ENCODE data around the gene ZSCAN22.
"Not testable (repeated sequence)": the region's sequence is repeated elsewhere in the genome, so short reads cannot be mapped to it uniquely, and the experiment has no call there.

ZSCAN22 gene

GRCh38 chr19:58368561-58369360, 42.0 kb downstream of the ZSCAN22 start:
- Histone ChIP-seq H4K8ac (ENCODE audit: low read depth, low read length) (no peak overlapping the region), H3K4me3 (ENCODE audit: low read length) (no peak overlapping the region), H3K27me3 (ENCODE audit: insufficient read depth, low read length, poor library complexity) (no peaks in the 10 kb centered on the region), H3K79me2 (ENCODE audit: control insufficient read depth, insufficient read depth, low read length) (no peaks in the 10 kb centered on the region), H3K27ac (ENCODE audit: low read depth, low read length) (no peak overlapping the region), H3K79me1 (ENCODE audit: low read length) (no peaks in the 10 kb centered on the region), H3K36me3 (ENCODE audit: control insufficient read depth, insufficient read depth, low read length) (no peaks in the 10 kb centered on the region), H3K4me2 (ENCODE audit: low read length) (no peak overlapping the region), H2AK5ac (ENCODE audit: low read length) (no peak overlapping the region), H3K9ac (ENCODE audit: low read length) (no peak overlapping the region), H2BK5ac (ENCODE audit: low read length) (no peak overlapping the region), H2BK120ac (ENCODE audit: low read depth, low read length) (no peak overlapping the region), H3K23ac (ENCODE audit: low read length) (no peak overlapping the region), H3K4ac (ENCODE audit: low read depth, low read length) (no peak overlapping the region), H3K18ac (ENCODE audit: low read length) (no peak overlapping the region), H3K56ac (ENCODE audit: low read length) (no peak overlapping the region), H4K5ac (ENCODE audit: low read length) (no peak overlapping the region), H3K4me1 (ENCODE audit: control insufficient read depth, low read depth, low read length) (no peaks in the 10 kb centered on the region), H2BK15ac (replicated peaks; ENCODE audit: low read depth) (no peak overlapping the region)
- DNase-seq = no peak
- no CpG with 5 or more reads among the region's 68 CpGs for WGBS (ENCODE audit: extremely low coverage, insufficient coverage, low lambda C conversion rate)

GRCh38 chr19:58372311-58373133, 45.7 kb downstream of the ZSCAN22 start:
- H3K36me3 ChIP-seq (ENCODE audit: control insufficient read depth, insufficient read depth, low read length) = no peaks in the 10 kb centered on the region
- H2BK15ac ChIP-seq (replicated peaks; ENCODE audit: low read depth) = no peak overlapping the region
- no peaks in the 10 kb centered on the region for H3K79me1 ChIP-seq (ENCODE audit: low read length)
- H3K56ac ChIP-seq (ENCODE audit: low read length) = no peak overlapping the region
- WGBS (ENCODE audit: extremely low coverage, insufficient coverage, low lambda C conversion rate) = no CpG with 5 or more reads among the region's 15 CpGs
- no peak overlapping the region for H4K5ac ChIP-seq (ENCODE audit: low read length)
- no peak overlapping the region for H2BK5ac ChIP-seq (ENCODE audit: low read length)
- no peaks in the 10 kb centered on the region for H3K79me2 ChIP-seq (ENCODE audit: control insufficient read depth, insufficient read depth, low read length)
- no peak overlapping the region for H3K27ac ChIP-seq (ENCODE audit: low read depth, low read length)
- H3K4me2 ChIP-seq (ENCODE audit: low read length) = no peak overlapping the region
- no peak overlapping the region for H3K4me3 ChIP-seq (ENCODE audit: low read length)
- H4K8ac ChIP-seq (ENCODE audit: low read depth, low read length) = no peak overlapping the region
- no peaks in the 10 kb centered on the region for H3K27me3 ChIP-seq (ENCODE audit: insufficient read depth, low read length, poor library complexity)
- H3K18ac ChIP-seq (ENCODE audit: low read length) = no peak overlapping the region
- H3K23ac ChIP-seq (ENCODE audit: low read length) = no peak overlapping the region
- H3K4me1 ChIP-seq (ENCODE audit: control insufficient read depth, low read depth, low read length) = no peaks in the 10 kb centered on the region
- peak; percentile 65 for DNase-seq
- H2BK120ac ChIP-seq (ENCODE audit: low read depth, low read length) = no peak overlapping the region
- H3K9ac ChIP-seq (ENCODE audit: low read length) = no peak overlapping the region
- no peak overlapping the region for H3K4ac ChIP-seq (ENCODE audit: low read depth, low read length)
- no peak overlapping the region for H2AK5ac ChIP-seq (ENCODE audit: low read length)

- Histone ChIP-seq H3K18ac (ENCODE audit: low read length) (no peak overlapping the region), H3K27me3 (ENCODE audit: insufficient read depth, low read length, poor library complexity) (no peaks in the 10 kb centered on the region), H2BK5ac (ENCODE audit: low read length) (no peak overlapping the region), H3K36me3 (ENCODE audit: control insufficient read depth, insufficient read depth, low read length) (no peaks in the 10 kb centered on the region), H2BK15ac (replicated peaks; ENCODE audit: low read depth) (no peak overlapping the region), H3K9ac (ENCODE audit: low read length) (no peak overlapping the region), H2BK120ac (ENCODE audit: low read depth, low read length) (no peak overlapping the region), H3K4me3 (ENCODE audit: low read length) (no peak overlapping the region), H3K4me1 (ENCODE audit: control insufficient read depth, low read depth, low read length) (no peaks in the 10 kb centered on the region), H2AK5ac (ENCODE audit: low read length) (no peak overlapping the region), H3K56ac (ENCODE audit: low read length) (no peak overlapping the region), H4K5ac (ENCODE audit: low read length) (no peak overlapping the region), H3K4ac (ENCODE audit: low read depth, low read length) (no peak overlapping the region), H3K79me1 (ENCODE audit: low read length) (peaks cover under 1% of the 10 kb centered on the region), H3K79me2 (ENCODE audit: control insufficient read depth, insufficient read depth, low read length) (no peaks in the 10 kb centered on the region), H4K8ac (ENCODE audit: low read depth, low read length) (no peak overlapping the region), H3K27ac (ENCODE audit: low read depth, low read length) (no peak overlapping the region), H3K4me2 (ENCODE audit: low read length) (no peak overlapping the region), H3K23ac (ENCODE audit: low read length) (no peak overlapping the region)
- DNase-seq = no peak
- no CpG with 5 or more reads among the region's 4 CpGs for WGBS (ENCODE audit: extremely low coverage, insufficient coverage, low lambda C conversion rate)
Measured at GRCh38 chr19:58374200-58374599, 47.4 kb downstream of the ZSCAN22 start.

- H3K4ac ChIP-seq (ENCODE audit: low read depth, low read length); H3K27me3 ChIP-seq (ENCODE audit: insufficient read depth, low read length, poor library complexity); H3K27ac ChIP-seq (ENCODE audit: low read depth, low read length); H4K5ac ChIP-seq (ENCODE audit: low read length); H3K9ac ChIP-seq (ENCODE audit: low read length); DNase-seq; H4K8ac ChIP-seq (ENCODE audit: low read depth, low read length); H3K4me2 ChIP-seq (ENCODE audit: low read length); H3K36me3 ChIP-seq (ENCODE audit: control insufficient read depth, insufficient read depth, low read length); H3K4me1 ChIP-seq (ENCODE audit: control insufficient read depth, low read depth, low read length); H2BK5ac ChIP-seq (ENCODE audit: low read length); H3K23ac ChIP-seq (ENCODE audit: low read length); H3K79me1 ChIP-seq (ENCODE audit: low read length); H3K18ac ChIP-seq (ENCODE audit: low read length); H3K79me2 ChIP-seq (ENCODE audit: control insufficient read depth, insufficient read depth, low read length); H2BK120ac ChIP-seq (ENCODE audit: low read depth, low read length); H2AK5ac ChIP-seq (ENCODE audit: low read length); H3K56ac ChIP-seq (ENCODE audit: low read length); H3K4me3 ChIP-seq (ENCODE audit: low read length); H2BK15ac ChIP-seq (replicated peaks; ENCODE audit: low read depth): not testable (repeated sequence)
- WGBS (ENCODE audit: extremely low coverage, insufficient coverage, low lambda C conversion rate) = no CpG with 5 or more reads among the region's 7 CpGs
Measured at GRCh38 chr19:58376724-58377123, 49.9 kb downstream of the ZSCAN22 start.

GRCh38 chr19:58379246-58379645, 52.5 kb downstream of the ZSCAN22 start:
- no peaks in the 10 kb centered on the region for H3K4me1 ChIP-seq (ENCODE audit: control insufficient read depth, low read depth, low read length)
- no peak overlapping the region for H2BK120ac ChIP-seq (ENCODE audit: low read depth, low read length)
- H3K4ac ChIP-seq (ENCODE audit: low read depth, low read length) = no peak overlapping the region
- peaks cover 4% of the 10 kb centered on the region for H3K79me1 ChIP-seq (ENCODE audit: low read length)
- H3K56ac ChIP-seq (ENCODE audit: low read length) = peak overlapping the region; percentile 30
- H2BK5ac ChIP-seq (ENCODE audit: low read length) = no peak overlapping the region
- H3K79me2 ChIP-seq (ENCODE audit: control insufficient read depth, insufficient read depth, low read length) = no peaks in the 10 kb centered on the region
- WGBS (ENCODE audit: extremely low coverage, insufficient coverage, low lambda C conversion rate) = no CpG with 5 or more reads among the region's 6 CpGs
- no peak for DNase-seq
- no peak overlapping the region for H3K9ac ChIP-seq (ENCODE audit: low read length)
- H3K27ac ChIP-seq (ENCODE audit: low read depth, low read length) = no peak overlapping the region
- no peak overlapping the region for H4K5ac ChIP-seq (ENCODE audit: low read length)
- no peaks in the 10 kb centered on the region for H3K27me3 ChIP-seq (ENCODE audit: insufficient read depth, low read length, poor library complexity)
- H2AK5ac ChIP-seq (ENCODE audit: low read length) = no peak overlapping the region
- no peak overlapping the region for H3K18ac ChIP-seq (ENCODE audit: low read length)
- no peak overlapping the region for H3K4me3 ChIP-seq (ENCODE audit: low read length)
- H3K4me2 ChIP-seq (ENCODE audit: low read length) = no peak overlapping the region
- no peak overlapping the region for H2BK15ac ChIP-seq (replicated peaks; ENCODE audit: low read depth)
- no peak overlapping the region for H3K23ac ChIP-seq (ENCODE audit: low read length)
- no peaks in the 10 kb centered on the region for H3K36me3 ChIP-seq (ENCODE audit: control insufficient read depth, insufficient read depth, low read length)
- no peak overlapping the region for H4K8ac ChIP-seq (ENCODE audit: low read depth, low read length)

Measured in mesendoderm (in vitro differentiated cells).